H9 (cell line): ENCODE data around the gene ADAMTS3. TPM values are rescaled to one million over a fixed set of nuclear protein-coding genes. Genes with fewer than 3 reads are reported as not detected.

Experiments used
- DNase-seq: peaks from one replicate; pipeline ENCODE4 v3.0.0-alpha.2; 2017
- H2AFZ ChIP-seq: one replicate; pipeline ENCODE4 v1.6.1; 2013; ENCODE audit warnings: mild to moderate bottlenecking, low read length, control low read depth, moderate library complexity
- H2AK5ac ChIP-seq: 2 replicates; pipeline ENCODE4 v1.6.1; 2013; ENCODE audit warnings: low read length, control low read depth, mixed read lengths; ENCODE audit not compliant: insufficient read length
- H2BK120ac ChIP-seq: one replicate; pipeline ENCODE4 v1.6.1; 2013; ENCODE audit warnings: low read depth, mild to moderate bottlenecking, low read length, control low read depth, inconsistent platforms; ENCODE audit not compliant: poor library complexity, severe bottlenecking
- H2BK12ac ChIP-seq: 2 replicates; pipeline ENCODE4 v1.6.1; 2013; ENCODE audit warnings: low read length, control low read depth, mixed read lengths, low read depth; ENCODE audit not compliant: insufficient read length
- H2BK15ac ChIP-seq: 2 replicates; pipeline ENCODE4 v1.6.1; 2013; ENCODE audit warnings: low read depth, low read length, control low read depth
- H2BK20ac ChIP-seq: one replicate; pipeline ENCODE4 v1.6.1; 2013; ENCODE audit warnings: low read depth, mild to moderate bottlenecking, low read length, control low read depth, inconsistent platforms; ENCODE audit not compliant: poor library complexity, severe bottlenecking
- H2BK5ac ChIP-seq: 2 replicates; pipeline ENCODE4 v1.6.1; 2013; ENCODE audit warnings: low read length, control low read depth, mixed read lengths; ENCODE audit not compliant: insufficient read length
- H3K14ac ChIP-seq: 2 replicates; pipeline ENCODE4 v1.6.1; 2013; ENCODE audit warnings: low read length, control low read depth; ENCODE audit not compliant: insufficient read depth
- H3K18ac ChIP-seq: 2 replicates; pipeline ENCODE4 v1.6.1; 2013; ENCODE audit warnings: low read depth, mild to moderate bottlenecking, mixed read lengths, low read length, control low read depth; ENCODE audit not compliant: insufficient read length
- H3K23ac ChIP-seq: 2 replicates; pipeline ENCODE4 v1.6.1; 2013; ENCODE audit warnings: low read length, control low read depth, mixed read lengths, low read depth; ENCODE audit not compliant: insufficient read length
- H3K23me2 ChIP-seq: 2 replicates; pipeline ENCODE4 v1.6.1; 2013; ENCODE audit warnings: low read depth, mild to moderate bottlenecking, mixed read lengths, low read length, control low read depth; ENCODE audit not compliant: insufficient read length, poor library complexity, severe bottlenecking
- H3K27ac ChIP-seq: 2 replicates; pipeline ENCODE4 v1.5.1; 2013; ENCODE audit warnings: low read length, control low read depth, mixed read lengths, low read depth; ENCODE audit not compliant: insufficient read length
- H3K27me3 ChIP-seq: 2 replicates; pipeline ENCODE4 v1.6.1; 2013; ENCODE audit warnings: low read length, control low read depth, inconsistent platforms; ENCODE audit not compliant: insufficient read depth
- H3K4ac ChIP-seq: 2 replicates; pipeline ENCODE4 v1.6.1; 2013; ENCODE audit warnings: low read depth, mild to moderate bottlenecking, control low read depth, inconsistent platforms, low read length, moderate library complexity
- H3K4me1 ChIP-seq: 2 replicates; pipeline ENCODE4 v1.6.1; 2013; ENCODE audit warnings: low read length, control low read depth, inconsistent platforms; ENCODE audit not compliant: insufficient read depth
- H3K4me2 ChIP-seq: 2 replicates; pipeline ENCODE4 v1.6.1; 2013; ENCODE audit warnings: low read length, control low read depth, mixed read lengths; ENCODE audit not compliant: insufficient read length, insufficient read depth
- H3K56ac ChIP-seq: 2 replicates; pipeline ENCODE4 v1.6.1; 2013; ENCODE audit warnings: low read depth, mild to moderate bottlenecking, mixed read lengths, low read length, control low read depth; ENCODE audit not compliant: insufficient read length
- H3K79me1 ChIP-seq: 2 replicates; pipeline ENCODE4 v1.6.1; 2013; ENCODE audit warnings: low read depth, mild to moderate bottlenecking, moderate library complexity, low read length, control low read depth, inconsistent platforms; ENCODE audit not compliant: insufficient read depth, poor library complexity, severe bottlenecking
- H3K79me2 ChIP-seq: 2 replicates; pipeline ENCODE4 v1.6.1; 2013; ENCODE audit warnings: low read length, control low read depth, inconsistent platforms; ENCODE audit not compliant: insufficient read depth
- H3K9ac ChIP-seq: 2 replicates; pipeline ENCODE4 v1.6.1; 2013; ENCODE audit warnings: low read length, control low read depth, mixed read lengths; ENCODE audit not compliant: insufficient read length; ENCODE audit errors: extremely low read depth
- H3K9me3 ChIP-seq: one replicate; pipeline ENCODE4 v1.6.1; 2013; ENCODE audit warnings: low read depth, low read length, inconsistent platforms; ENCODE audit not compliant: control insufficient read depth
- H3T11ph ChIP-seq: one replicate; pipeline ENCODE4 v1.6.1; 2013; ENCODE audit warnings: mild to moderate bottlenecking, low read length, control low read depth, inconsistent platforms
- H4K20me1 ChIP-seq: one replicate; pipeline ENCODE4 v1.6.1; 2013; ENCODE audit not compliant: control insufficient read depth, insufficient read length, insufficient read depth
- H4K5ac ChIP-seq: 2 replicates; pipeline ENCODE4 v1.6.1; 2013; ENCODE audit warnings: low read depth, mild to moderate bottlenecking, mixed read lengths, low read length, control low read depth; ENCODE audit not compliant: insufficient read length
- H4K8ac ChIP-seq: replicated peaks from 2 replicates; pipeline ENCODE4 v1.6.1; 2013; ENCODE audit warnings: low read length, control low read depth, mixed read lengths, low read depth; ENCODE audit not compliant: insufficient read length
- H4K91ac ChIP-seq: 2 replicates; pipeline ENCODE4 v1.6.1; 2013; ENCODE audit warnings: low read depth, mild to moderate bottlenecking, moderate library complexity, mixed read lengths, low read length, control low read depth; ENCODE audit not compliant: insufficient read length
- H3K27ac Mint-ChIP-seq, 3 experiments: 2 replicates in 2 of 3; 3 replicates in 1 of 3; pipeline ENCODE4 v1.8.0; 2020 to 2021; ENCODE audit warnings: mixed read lengths in 3 of 3, mild to moderate bottlenecking in 1 of 3, moderate library complexity in 1 of 3
- H3K27me3 Mint-ChIP-seq: 2 replicates; pipeline ENCODE4 v1.8.0; 2021; ENCODE audit warnings: low read depth, mild to moderate bottlenecking, moderate library complexity, mixed read lengths
- H3K36me3 Mint-ChIP-seq, 3 experiments: 2 replicates in 2 of 3; 3 replicates in 1 of 3; pipeline ENCODE4 v1.8.0; 2020 to 2021; ENCODE audit warnings: low read depth in 3 of 3, mixed read lengths in 3 of 3; ENCODE audit not compliant: insufficient read depth in 1 of 3
- H3K4me1 Mint-ChIP-seq, 2 experiments: 2 replicates each; pipeline ENCODE4 v1.8.0; 2020; ENCODE audit warnings: mixed read lengths in 2 of 2
- H3K4me3 Mint-ChIP-seq, 2 experiments: 2 replicates in 1 of 2; 3 replicates in 1 of 2; pipeline ENCODE4 v1.8.0; 2020 to 2021; ENCODE audit warnings: mild to moderate bottlenecking in 2 of 2, mixed read lengths in 2 of 2, moderate library complexity in 1 of 2
- H3K9me3 Mint-ChIP-seq, 2 experiments: 2 replicates in 1 of 2; 3 replicates in 1 of 2; pipeline ENCODE4 v1.8.0; 2020; ENCODE audit warnings: mild to moderate bottlenecking in 2 of 2, mixed read lengths in 2 of 2, moderate library complexity in 1 of 2
- CTCF ChIP-seq: fragments of 200-600 bp; sonication (generic); conservative IDR thresholded peaks from 3 replicates; pipeline ENCODE4 v1.8.0; 2021; ENCODE audit warnings: antibody characterized with exemption, mild to moderate bottlenecking
- WGBS: extraction: QIAGEN DNeasy Blood & Tissue Kit; methylation state at CpG from one replicate; pipeline ENCODE4 v1.1.7; 2013; ENCODE audit warnings: missing lambda C conversion rate, low lambda C conversion rate, mixed read lengths; ENCODE audit not compliant: insufficient read length; ENCODE audit errors: extremely low coverage; 5-methylcytosine and 5-hydroxymethylcytosine counted together
- total RNA-seq: library from RNA; stranded (reverse); gene quantifications from 2 replicates; pipeline ENCODE4 v1.2.1, GENCODE V29; 2021

ADAMTS3 gene
- total RNA-seq, 1 experiment from 2014 or later = 1.1 TPM

GRCh38 chr4:72513227-72513626, 55.8 kb downstream of the ADAMTS3 start:
- no peak overlapping the region for H3K27ac Mint-ChIP-seq
- no peak overlapping the region for H2BK5ac ChIP-seq
- H4K5ac ChIP-seq = no peak overlapping the region
- H2AFZ ChIP-seq = no peak overlapping the region
- H3K4me1 Mint-ChIP-seq = no peaks in the 10 kb centered on the region
- no peaks in the 10 kb centered on the region for H3K79me2 ChIP-seq
- H2BK20ac ChIP-seq = no peak overlapping the region
- no peak overlapping the region for H3K23ac ChIP-seq
- H3K9me3 Mint-ChIP-seq = peaks cover 12 to 15% of the 10 kb centered on the region in 2 experiments; a peak in 4 of 5 replicates
- no peak overlapping the region for H4K8ac ChIP-seq
- peaks cover 0 to 5% (median 0%) of the 10 kb centered on the region in 3 experiments; a peak in 3 of 7 replicates for H3K36me3 Mint-ChIP-seq
- H3K18ac ChIP-seq = no peak overlapping the region
- H2BK120ac ChIP-seq = no peak overlapping the region
- no peaks in the 10 kb centered on the region for H3K23me2 ChIP-seq
- no peak for DNase-seq
- H3K4me1 ChIP-seq = no peaks in the 10 kb centered on the region
- no peak overlapping the region for H3T11ph ChIP-seq
- no peak overlapping the region for H2BK15ac ChIP-seq
- H3K4ac ChIP-seq = no peak overlapping the region
- H3K27me3 ChIP-seq = no peaks in the 10 kb centered on the region
- H2BK12ac ChIP-seq = no peak overlapping the region
- H4K20me1 ChIP-seq = no peaks in the 10 kb centered on the region
- H3K9ac ChIP-seq = no peak overlapping the region
- no peaks in the 10 kb centered on the region for H3K27me3 Mint-ChIP-seq
- H3K4me2 ChIP-seq = no peak overlapping the region
- no peak overlapping the region for H3K27ac ChIP-seq
- TF ChIP-seq CTCF = no peak
- no peak overlapping the region for H2AK5ac ChIP-seq
- no peak overlapping the region for H3K56ac ChIP-seq
- no peaks in the 10 kb centered on the region for H3K9me3 ChIP-seq
- no peak overlapping the region for H4K91ac ChIP-seq
- no peak overlapping the region for H3K14ac ChIP-seq
- no CpG with 5 or more reads among the region's 2 CpGs for WGBS
- H3K4me3 Mint-ChIP-seq = no peak overlapping the region
- H3K79me1 ChIP-seq = no peaks in the 10 kb centered on the region
